HG03342 (cell line): ENCODE measurements around the gene SPACA5B.
"Not testable (repeated sequence)": the region's sequence is repeated elsewhere in the genome, so short reads cannot be mapped to it uniquely, and the experiment has no call there.

Experiments
- ATAC-seq: cut with Tn5 transposase; IDR thresholded peaks from one replicate; pipeline ENCODE4 v1.9.1; 2021; ENCODE audit warnings: mild to moderate bottlenecking, moderate library complexity; ENCODE audit not compliant: unreplicated experiment

Gene SPACA5B

DNA sequence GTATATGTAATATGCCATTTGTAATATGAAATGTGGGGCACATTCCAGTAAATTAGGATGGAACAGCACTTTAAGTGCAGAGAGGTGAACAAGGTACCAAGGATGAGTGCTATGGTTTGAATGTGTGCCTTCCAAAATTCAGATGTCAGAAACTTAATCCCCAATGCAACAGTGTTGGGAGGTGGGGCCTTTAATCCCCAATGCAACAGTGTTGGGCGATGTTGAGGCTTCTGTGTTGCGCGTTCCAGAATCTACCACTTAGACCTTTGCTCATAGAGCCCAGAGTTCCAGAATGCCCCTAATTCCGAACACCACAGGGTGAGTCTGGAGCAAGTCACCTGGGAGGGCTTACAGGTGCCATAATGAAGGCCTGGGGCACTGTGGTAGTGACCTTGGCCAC is at the start of gene SPACA5B:
SPACA5B (plus strand) TSS at position 301 of the 400 bp plus-strand sequence; CDS start at position 363, 62 bp downstream.
- ATAC-seq = not testable (repeated sequence)

DNA sequence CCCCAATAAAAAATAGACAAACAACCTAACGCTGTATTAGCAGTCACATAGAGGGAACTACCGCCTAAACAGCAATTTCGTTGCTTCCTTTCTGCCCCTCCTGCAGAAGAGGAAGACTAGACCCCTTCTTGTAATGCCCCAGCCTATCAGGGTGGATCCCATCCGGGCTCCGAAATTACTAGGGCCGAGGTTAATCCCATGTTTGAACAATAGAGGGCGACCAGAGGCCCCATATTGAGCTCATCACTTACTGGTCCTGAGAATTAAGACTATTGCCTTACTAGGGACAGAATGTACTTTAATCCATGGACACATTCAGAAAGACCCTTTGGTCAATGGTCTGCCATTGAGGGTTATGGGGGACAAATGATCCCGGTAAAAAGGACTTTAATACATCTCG is 47.2 kb upstream of the SPACA5B start:
- peak; percentile 74 for ATAC-seq

DNA sequence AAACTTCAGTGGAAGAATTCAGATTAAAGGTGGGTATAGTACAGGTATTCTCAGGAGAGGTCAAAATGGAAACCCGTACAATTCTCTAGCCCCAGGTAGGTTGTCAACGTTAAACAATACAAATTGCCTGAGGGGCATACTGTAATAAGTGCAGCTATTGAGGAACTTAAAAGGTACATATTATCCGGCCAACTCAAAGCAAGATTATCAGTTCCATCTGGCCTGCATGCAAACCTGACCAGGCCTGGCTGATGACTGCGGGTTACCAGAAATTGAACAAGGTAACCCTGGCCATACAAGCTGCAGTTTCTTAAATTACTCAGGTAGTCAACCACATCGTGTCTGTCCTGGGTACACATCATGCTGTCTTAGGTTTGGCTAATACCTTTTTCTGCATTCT is 46.7 kb upstream of the SPACA5B start:
- ATAC-seq = no peak

DNA sequence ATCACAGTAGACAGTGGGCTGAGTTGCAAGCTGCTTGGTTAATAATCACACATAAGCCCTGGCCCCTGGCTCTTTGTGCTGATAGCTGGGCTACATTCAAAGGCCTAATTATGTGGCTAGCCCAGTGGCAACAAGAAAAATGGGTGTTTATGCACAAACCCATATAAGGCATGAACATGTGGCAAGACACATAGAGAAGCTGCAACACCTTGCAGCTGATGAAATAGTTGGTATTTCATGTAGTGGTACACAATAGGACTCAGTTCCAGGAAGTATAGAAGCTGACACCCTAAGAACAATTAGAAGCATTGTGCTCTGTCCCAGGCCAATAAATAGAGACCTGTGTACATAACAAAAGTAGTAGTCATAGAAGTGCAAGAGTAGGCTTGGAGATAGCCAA is 44.3 kb upstream of the SPACA5B start:
- ATAC-seq = no peak

DNA sequence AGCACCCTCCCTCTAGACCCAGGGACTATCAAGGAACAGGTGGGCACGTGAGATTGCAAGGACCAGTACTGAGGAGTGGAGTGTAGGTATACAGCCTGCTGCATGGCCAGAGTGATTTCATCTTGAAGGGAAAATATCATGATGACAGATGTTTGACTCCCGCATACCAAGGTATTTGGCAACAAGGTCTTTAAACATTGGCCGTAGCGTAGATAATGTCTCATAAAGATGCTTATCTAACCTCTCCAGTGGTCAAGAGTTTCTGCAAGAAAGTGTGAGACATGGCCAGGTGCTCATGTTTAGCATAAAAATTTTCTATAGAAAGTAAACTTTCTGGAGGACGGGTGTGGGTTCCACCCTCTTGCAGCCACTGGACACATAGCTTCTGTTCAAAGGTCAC is 40.3 kb upstream of the SPACA5B start:
- no peak for ATAC-seq

DNA sequence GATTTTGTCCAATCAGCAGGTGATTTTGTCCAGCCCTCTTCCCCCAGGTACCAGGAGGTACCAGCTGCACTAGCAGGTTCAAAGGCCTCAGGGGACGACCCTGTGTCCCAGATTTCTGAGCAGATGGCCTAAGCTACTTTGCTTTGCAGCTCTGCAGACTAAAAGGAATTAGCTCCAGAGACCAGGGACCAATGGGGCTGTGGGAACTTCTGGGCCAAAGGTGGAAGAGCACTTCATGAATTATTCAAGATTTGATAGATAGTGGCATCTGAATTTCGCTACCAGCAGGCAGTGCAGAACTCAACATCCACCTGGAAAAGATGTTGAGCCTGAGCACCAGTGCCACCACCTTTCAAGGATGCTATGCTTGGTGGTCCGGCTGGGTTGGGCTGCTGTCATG is 37.9 kb upstream of the SPACA5B start:
- not testable (repeated sequence) for ATAC-seq

DNA sequence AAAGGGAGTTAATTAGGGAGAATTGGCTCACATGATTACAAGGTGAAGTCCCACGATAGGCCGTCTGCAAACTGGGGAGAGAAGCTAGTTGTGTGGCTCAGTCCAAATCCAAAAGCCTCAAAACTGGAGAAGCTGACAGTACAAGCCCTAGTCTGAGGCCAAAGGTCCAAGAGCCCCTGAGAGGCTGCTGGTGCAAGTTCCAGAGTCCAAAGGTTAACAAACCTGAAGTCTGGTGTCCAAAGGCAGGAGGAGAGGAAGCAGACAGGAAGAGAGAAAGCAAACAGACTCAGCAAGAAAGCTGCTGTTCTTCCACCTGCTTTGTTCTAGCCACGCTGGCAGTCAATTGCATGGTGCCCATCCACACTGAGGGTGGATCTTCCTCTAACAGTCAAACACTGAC is 29.0 kb upstream of the SPACA5B start:
- ATAC-seq = no peak

DNA sequence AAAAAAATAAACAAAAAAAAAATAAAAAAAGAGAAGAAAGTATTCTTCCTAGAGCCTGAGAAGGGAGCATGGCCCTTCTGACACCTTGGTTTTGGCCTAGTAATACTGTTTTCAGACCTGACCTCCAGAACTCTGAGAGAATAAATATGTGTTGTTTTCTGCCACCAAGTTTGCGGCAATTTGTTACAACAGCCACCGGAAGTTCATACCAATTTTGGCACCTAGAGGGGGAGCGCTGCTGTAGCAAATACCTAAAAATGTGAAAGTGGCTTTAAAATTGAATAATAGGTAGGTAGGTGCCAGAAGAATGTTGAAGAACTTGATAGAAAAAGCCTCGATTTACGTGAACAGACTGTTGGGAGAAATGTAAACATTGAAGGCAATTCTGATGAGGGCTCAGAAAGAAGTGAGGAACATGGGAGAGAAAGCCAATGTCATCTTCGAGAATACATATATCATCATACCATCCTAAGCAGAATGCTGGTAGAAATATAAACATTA is 27.5 kb upstream of the SPACA5B start:
- ATAC-seq = no peak

DNA sequence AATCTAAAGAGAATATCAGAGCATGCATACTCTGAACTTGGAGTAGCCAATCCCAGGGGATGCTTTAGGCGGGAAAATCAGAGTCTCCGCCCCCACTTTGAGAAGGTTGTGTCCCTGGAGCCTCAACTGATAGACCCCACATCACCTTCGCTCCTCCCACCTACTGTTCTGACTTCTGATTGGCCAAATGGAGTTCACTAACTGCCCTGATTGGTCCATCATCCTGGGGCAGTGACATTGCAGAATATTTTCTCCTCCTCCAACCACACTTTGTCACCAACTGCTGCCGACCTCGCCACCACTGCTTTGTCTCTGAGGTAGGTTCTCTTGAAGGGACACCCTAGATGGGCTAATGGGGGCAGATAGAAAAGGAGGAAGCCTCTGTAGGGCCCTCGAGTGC is 22.7 kb upstream of the SPACA5B start:
- no peak for ATAC-seq

DNA sequence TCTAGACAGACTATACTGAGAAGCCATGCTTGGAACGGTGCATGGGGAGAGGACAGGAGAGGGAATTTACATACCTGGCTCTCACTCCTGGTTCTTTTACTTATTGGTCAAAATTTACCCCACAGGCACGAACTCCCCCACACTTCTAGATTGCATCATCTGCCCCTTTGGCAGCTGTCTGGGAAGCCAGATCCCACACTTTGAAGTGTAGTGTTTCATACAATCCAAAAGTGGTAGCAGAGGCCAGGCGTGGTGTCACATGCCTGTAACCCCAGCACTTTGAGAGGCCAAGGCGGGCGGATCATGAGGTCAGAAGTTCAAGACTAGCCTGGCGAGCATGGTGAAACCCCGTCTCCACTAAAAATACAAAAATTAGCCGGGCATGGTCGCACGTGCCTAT is 5.1 kb upstream of the SPACA5B start:
- not testable (repeated sequence) for ATAC-seq

DNA sequence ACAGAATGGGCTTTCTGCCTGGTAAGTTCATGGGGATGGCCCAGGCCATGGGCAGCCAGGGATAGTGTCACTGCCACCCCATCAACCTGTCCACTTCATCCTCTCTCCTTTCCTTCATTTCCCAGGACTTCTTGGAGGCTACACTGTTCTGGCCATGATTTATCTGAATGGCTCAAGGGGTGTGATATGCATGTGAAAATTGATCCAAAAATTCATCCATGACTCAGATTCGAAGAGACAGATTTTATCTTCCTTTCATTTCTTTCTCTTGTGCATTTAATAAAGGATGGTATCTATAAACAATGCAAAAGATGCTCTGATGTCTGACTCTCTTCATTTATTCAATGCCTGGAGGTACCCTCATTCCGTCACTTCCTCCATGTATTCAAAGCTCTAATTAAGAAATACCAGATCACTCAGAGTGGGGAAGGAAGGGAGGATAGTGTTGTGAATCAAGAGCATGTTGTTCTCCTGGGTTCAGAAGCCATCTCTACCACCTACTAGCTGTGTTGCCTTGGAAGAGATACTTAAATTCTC is 1.9 kb downstream of the SPACA5B start:
- not testable (repeated sequence) for ATAC-seq

DNA sequence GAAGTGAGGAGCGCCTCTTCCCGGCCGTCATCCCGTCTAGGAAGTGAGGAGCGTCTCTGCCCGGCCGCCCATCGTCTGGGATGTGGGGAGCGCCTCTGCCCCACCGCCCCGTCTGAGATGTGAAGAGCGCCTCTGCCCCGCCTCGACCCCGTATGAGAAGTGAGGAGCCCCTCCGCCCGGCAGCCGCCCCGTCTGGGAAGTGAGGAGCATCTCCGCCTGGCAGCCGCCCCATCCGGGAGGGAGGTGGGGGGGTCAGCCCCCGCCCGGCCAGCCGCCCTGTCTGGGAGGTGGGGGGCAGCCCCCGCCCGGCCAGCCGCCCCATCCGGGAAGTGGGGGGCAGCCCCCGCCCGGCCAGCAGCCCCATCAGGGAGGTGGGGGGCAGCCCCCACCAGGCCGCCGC is 8.7 kb downstream of the SPACA5B start:
- ATAC-seq = not testable (repeated sequence)

DNA sequence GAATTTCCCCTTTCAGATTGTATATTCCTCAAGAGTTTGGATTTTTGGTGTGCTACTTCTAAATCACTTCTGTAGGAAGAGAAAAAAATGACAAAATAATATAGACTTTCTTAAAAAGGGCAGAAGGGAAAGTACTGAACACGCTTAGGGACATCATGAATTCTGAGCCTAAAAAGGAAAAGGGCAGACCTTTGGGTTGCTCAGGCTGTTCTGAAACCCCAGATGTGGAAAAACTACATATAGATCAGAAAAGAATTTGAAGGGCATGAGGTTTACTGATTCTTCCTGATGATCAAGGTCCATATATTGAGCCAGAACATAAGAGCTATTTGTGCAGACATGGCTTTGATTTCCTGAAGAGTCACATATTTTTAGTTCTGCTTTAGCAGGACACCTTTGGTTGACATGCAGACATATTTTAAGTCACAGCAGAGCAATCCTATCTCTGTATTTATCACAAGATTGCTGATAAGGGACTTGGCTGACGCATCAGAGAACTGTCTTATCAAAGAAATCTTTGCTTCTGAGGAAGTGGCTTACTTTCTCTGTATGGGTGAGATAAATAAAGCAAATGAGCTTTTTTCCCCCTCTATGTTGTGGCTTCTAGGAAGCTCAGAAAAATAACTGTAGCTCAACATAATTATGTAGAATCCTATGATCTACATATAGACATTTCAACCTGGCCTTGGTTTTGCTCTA is 11.5 kb downstream of the SPACA5B start:
- not testable (repeated sequence) for ATAC-seq

DNA sequence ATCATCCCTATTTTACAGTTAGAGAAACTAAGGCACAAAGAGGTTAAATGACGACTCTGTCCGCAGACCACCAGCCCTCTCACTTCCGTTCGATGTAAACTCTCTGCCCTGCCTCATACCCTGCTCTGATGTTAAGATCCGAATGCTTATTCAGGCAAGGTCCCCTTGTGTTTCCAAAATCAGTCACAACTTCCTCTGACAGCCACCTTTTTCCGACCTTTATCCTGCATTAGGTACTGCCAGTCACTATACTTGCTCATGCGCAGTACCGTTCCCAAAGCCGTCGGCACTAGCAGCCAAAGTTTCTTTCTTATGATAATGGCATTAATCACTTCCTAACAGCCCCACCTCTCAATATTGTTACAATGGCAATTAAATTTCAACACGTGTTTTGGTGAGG is 12.3 kb downstream of the SPACA5B start:
- not testable (repeated sequence) for ATAC-seq

DNA sequence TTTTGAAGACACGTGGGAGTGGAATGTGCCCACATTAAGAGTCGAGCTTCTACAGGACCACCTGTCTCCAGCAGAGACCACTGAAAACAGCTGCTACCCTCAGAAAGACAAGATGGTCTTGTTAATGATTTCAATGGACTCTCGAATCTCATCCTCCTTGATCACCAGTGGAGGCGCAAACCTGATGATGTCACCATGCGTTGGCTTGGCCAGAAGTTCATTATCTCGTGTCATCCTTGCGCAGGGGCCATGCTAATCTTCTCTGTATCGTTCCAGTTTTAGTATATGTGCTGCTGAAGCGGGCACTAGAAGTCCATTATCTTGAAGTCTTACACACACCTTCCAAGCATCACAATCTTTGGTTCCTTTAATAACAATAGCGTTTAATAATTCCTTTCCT is 23.3 kb downstream of the SPACA5B start:
- ATAC-seq = no peak

DNA sequence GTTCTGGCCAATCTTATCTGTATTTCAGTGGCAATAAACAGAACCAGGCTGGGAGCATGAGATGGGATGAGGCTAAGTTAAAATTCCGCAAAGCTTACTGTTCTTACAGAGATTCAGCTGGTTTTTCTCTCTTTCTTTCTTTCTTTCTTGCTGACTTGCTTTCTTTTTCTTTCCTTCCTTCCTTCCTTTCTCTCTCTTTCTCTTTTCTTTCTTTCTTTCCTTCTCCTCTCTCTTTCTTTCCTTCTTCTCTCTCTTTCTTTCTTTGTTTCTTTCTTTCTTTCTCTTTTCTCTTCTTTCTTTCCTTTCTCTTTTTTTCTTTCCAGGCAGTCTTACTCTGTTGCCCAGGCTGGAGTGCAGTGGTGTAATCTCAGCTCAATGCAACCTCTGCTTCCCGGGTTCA is 24.4 kb downstream of the SPACA5B start:
- no peak for ATAC-seq

DNA sequence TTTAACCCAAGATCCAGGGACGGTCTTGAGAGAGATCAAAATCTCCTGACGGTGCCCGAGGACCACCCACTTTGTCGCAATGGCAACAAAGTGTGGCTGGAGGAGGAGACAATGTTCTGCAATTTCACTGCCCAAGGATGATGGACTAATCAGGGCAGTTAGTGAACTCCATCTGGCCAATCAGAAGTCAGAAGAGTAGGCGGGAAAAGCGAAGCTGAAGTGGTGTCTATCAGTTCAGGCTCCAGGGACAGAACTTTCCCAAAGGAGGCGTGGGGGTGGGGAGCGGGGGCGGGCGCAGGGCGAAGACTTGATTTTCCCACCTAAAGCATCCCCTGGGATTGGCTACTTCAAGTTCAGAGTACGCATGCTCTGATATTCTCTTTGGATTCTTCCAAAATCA is 25.6 kb downstream of the SPACA5B start:
- ATAC-seq = no peak

DNA sequence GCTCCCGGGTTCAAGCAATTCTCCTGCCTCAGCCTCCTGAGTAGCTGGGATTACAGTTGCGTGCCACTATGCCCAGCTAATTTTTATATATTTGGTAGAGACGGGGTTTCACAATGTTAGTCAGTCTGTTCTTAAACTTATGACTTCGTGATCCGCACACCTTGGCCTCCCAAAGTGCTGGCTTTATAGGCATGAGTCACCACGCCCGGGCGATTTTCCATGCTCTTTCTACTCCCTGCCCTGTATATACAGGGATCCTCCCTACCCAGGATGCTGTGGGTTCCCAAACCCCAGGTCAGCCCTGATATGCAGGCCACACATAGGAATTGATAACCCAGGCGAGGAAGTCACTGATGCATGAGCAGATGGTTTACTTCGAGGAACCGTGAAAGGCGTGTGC is 34.8 kb downstream of the SPACA5B start:
- ATAC-seq = no peak

DNA sequence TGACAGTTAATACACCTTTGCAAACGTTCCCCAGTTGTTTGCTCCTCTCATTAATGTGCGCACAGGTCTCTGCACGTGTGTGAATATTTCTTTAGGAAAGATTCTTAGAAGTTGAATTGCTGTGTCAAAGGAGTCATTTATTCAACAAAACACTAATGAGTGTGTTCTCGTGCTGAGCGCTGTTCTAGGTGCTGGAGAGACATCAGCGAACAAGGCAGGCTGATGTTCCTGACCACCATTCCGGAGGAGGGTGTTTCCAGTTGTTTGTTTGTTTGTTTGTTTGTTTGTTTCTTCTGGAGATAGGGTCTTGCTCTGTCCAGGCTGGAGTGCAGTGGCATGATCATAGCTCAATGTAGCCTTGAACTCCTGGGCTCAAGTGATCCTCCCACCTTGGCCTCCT is 35.9 kb downstream of the SPACA5B start:
- ATAC-seq = not testable (repeated sequence)

DNA sequence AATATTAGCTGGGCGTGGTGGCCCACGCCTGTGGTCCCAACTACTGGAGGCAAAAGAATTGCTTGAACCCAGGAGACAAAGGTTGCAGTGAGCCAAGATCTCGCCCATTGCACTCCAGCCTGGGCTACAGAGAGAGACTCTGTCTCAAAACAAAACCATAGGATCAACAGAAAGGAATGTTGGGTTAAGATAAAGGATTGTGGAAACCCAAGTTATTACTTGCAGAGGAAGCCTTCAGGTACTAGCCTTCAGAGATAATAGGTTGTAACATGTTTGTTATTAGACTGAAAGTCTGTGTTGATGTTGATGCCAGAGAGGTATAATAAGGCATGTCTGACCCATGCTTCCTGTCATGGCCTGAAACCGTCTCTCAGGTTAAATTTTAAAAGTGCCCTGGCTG is 49.3 kb downstream of the SPACA5B start:
- no peak for ATAC-seq

DNA sequence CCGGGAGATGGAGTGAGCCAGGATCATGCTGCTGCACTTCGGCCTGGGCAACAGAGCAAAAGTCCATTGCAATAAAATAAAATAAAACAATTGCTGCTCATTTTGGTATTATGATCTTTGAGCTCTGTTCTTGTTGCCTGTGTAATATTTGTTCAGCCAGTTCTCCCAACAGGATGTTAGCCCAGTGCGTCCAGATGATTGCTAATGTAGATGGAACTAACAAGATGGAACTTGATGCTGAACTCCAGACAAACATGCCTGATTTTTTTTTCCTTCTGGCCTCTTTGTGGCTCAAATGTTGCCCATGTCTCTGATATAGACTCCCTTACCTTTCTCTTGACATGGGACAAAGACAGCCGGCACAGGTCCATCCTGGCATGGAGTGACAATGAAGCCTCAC is 50.4 kb downstream of the SPACA5B start:
- no peak for ATAC-seq

DNA sequence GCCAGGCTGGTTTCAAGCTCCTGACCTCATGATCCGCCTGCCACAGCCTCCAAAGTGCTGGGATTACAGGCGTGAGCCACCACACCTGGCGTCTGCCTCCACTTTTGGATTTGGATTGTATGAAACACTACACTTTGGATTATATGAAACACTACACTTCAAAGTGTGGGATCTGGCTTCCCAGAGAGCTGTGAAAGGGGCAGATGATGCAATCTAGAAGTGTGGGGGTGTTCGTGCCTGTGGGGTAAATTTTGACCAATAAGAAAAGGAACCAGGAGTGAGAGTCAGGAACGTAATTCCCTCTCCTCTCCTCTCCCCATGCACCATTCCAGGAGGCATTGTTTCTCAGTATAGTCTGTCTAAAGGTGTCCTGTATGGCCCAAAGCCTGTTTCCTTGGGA is 51.5 kb downstream of the SPACA5B start:
- ATAC-seq = not testable (repeated sequence)
